Thoracic aorta (tissue), 2 donors: ENCODE measurements around the gene RSRC1. TPM values are rescaled to one million over a fixed set of nuclear protein-coding genes. Genes with fewer than 3 reads are reported as not detected.

Source experiments
- ATAC-seq: fragments of 150-250 bp; one replicate; pipeline ENCODE4 v1.8.0; 2017; ENCODE audit warnings: low read depth; ENCODE audit not compliant: insufficient number of reproducible peaks, low FRiP score
- DNase-seq: peaks from one replicate; pipeline ENCODE4 v3.0.0-alpha.2; 2020; ENCODE audit warnings: low spot score
- H3K27ac ChIP-seq, 2 donors: fragments of 200-600 bp; sonication (generic); 1 replicate in 1 of 2; 2 replicates in 1 of 2; pipeline ENCODE4 v1.5.1; 2016; ENCODE audit warnings: mild to moderate bottlenecking in 2 of 2, moderate library complexity in 2 of 2
- H3K27me3 ChIP-seq: fragments of 200-600 bp; sonication (generic); replicated peaks from 2 replicates; pipeline ENCODE4 v1.6.0; 2016; ENCODE audit warnings: mild to moderate bottlenecking; ENCODE audit not compliant: insufficient read depth
- H3K36me3 ChIP-seq: fragments of 200-600 bp; sonication (generic); one replicate; pipeline ENCODE4 v1.5.1; 2016
- H3K4me1 ChIP-seq, 2 donors: fragments of 200-600 bp; sonication (generic); 1 replicate in 1 of 2; 2 replicates in 1 of 2; pipeline versions ENCODE4 v1.5.1 to v1.6.0; 2016; ENCODE audit warnings: low read depth in 2 of 2, mild to moderate bottlenecking in 1 of 2; ENCODE audit not compliant: control insufficient read depth in 1 of 2
- H3K4me3 ChIP-seq: fragments of 200-600 bp; sonication (generic); 2 replicates; pipeline ENCODE4 v1.5.1; 2016; ENCODE audit warnings: mild to moderate bottlenecking
- H3K9me3 ChIP-seq: fragments of 200-600 bp; sonication (generic); 2 replicates; pipeline ENCODE4 v1.5.1; 2016
- total RNA-seq, 2 donors: library from RNA; depleted of rRNA; stranded (reverse); fragments of >200 nt; gene quantifications; one replicate each; pipeline versions ENCODE4 v1.1.0 to v1.2.3, GENCODE V29; 2016
- TF ChIP-seq, protein P1 (sequence below): fragments of 200-600 bp; sonication (generic); IDR thresholded peaks from one replicate; pipeline ENCODE4 v1.5.1; 2019; ENCODE audit warnings: antibody characterized with exemption

Gene RSRC1
- total RNA-seq, 2 donors from 2014 or later, result 26.6 to 39.5 TPM

DNA sequence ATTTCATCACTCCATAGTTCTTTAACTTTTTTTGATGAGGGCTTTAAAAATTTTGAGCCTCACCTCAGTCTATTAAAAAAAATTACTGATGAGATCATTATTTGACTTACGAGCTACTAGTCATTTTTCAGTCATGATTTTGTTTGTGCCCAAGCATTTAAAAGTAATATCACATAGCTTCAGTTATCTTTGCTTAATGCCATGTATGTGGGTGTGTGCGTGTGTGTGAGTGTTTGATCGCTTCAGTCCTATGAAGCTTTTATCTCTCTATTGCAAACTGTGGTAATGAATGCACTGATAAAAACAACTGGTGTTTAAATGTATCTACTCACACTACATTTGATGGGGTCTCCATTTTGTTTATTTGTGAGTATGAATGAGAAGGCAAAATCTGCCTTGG, 49.8 kb downstream of the RSRC1 start:
- DNase-seq, result no peak
- Histone ChIP-seq H3K27ac (no peak overlapping the region), H3K36me3 (no peaks in the 10 kb centered on the region), H3K27me3 (no peaks in the 10 kb centered on the region), H3K4me1 (no peaks in the 10 kb centered on the region), H3K9me3 (no peaks in the 10 kb centered on the region), H3K4me3 (no peak overlapping the region)
- TF ChIP-seq, protein P1, sequence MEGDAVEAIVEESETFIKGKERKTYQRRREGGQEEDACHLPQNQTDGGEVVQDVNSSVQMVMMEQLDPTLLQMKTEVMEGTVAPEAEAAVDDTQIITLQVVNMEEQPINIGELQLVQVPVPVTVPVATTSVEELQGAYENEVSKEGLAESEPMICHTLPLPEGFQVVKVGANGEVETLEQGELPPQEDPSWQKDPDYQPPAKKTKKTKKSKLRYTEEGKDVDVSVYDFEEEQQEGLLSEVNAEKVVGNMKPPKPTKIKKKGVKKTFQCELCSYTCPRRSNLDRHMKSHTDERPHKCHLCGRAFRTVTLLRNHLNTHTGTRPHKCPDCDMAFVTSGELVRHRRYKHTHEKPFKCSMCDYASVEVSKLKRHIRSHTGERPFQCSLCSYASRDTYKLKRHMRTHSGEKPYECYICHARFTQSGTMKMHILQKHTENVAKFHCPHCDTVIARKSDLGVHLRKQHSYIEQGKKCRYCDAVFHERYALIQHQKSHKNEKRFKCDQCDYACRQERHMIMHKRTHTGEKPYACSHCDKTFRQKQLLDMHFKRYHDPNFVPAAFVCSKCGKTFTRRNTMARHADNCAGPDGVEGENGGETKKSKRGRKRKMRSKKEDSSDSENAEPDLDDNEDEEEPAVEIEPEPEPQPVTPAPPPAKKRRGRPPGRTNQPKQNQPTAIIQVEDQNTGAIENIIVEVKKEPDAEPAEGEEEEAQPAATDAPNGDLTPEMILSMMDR, result no peak
- no peak for ATAC-seq

DNA sequence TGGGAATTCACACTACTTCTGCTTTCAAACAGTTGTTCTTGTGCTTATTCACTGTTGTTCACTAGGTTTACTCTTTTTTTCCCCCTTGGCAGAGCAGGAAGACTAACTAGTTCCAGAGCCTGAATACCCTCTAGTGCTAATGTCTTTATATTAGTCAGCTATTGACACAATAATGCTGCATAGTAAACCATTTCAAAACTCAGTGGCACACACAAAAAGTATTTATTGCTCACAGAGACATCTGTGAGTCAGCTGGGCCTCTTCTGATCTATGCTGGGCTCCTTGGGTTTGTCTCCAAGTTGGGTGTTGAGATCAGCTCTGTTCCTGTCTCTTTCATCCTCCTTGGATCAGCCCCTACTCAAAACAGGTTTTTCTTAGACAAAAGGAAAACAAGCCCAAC, 51.1 kb downstream of the RSRC1 start:
- Histone ChIP-seq H3K27me3 (no peaks in the 10 kb centered on the region), H3K4me1 (no peaks in the 10 kb centered on the region), H3K27ac (no peak overlapping the region), H3K36me3 (no peaks in the 10 kb centered on the region), H3K9me3 (no peaks in the 10 kb centered on the region), H3K4me3 (no peak overlapping the region)
- no peak for ATAC-seq
- DNase-seq, result no peak
- TF ChIP-seq, protein P1, result no peak

DNA sequence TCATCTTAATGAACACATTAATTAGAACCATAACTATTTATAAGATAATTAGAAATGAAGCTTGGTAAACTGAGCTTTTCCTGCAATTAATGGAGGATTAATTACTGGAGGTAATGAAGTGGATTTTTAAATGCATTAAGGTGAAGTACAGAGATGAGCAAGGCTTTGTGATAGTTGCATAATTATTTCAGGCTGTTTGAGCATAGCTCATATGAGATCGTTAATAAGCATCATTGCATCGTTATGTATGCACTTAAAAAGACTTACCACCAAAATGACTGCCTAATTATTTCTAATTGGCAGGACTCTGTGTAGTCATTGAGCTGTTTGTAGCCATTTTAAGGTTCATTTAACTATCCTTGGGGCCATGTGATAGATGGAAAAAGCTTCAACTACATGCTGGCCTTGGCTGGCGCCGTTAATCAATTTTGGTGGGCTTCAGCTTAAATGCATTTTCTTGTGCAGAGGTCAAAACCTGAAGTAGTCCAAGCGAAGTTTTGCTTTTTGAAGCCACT, 55.3 kb downstream of the RSRC1 start:
- Histone ChIP-seq H3K4me3 (no peak overlapping the region), H3K4me1 (peaks cover 0 to 9% of the 10 kb centered on the region in 2 donors), H3K27ac (no peak overlapping the region), H3K9me3 (no peaks in the 10 kb centered on the region), H3K36me3 (no peaks in the 10 kb centered on the region), H3K27me3 (no peaks in the 10 kb centered on the region)
- DNase-seq (no peak), ATAC-seq (no peak)
- TF ChIP-seq, protein P1, result no peak

DNA sequence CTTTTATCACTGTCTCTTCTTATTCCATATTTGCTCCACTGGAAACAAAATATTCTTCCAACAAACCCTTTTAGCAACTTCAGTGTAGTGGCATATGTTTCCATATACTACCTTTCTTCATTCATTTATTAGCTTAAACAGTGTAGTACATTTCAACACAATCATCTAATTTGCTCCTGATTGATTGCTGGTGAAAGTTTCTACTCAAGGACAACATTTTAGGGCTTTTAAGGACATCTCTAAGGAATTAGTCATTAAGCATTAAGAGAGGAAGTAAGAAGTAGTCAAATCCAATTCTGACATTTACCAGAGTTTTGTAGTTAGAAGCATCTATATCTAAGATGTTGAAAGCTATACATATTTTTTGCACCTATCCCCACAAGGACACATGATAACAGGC, 55.8 kb downstream of the RSRC1 start:
- H3K27me3 ChIP-seq, result no peaks in the 10 kb centered on the region
- no peaks in the 10 kb centered on the region for H3K9me3 ChIP-seq
- no peak overlapping the region for H3K27ac ChIP-seq
- DNase-seq (no peak), ATAC-seq (no peak)
- TF ChIP-seq, protein P1, result no peak
- H3K4me3 ChIP-seq, result no peak overlapping the region
- no peaks in the 10 kb centered on the region for H3K36me3 ChIP-seq
- peaks cover 0 to 9% of the 10 kb centered on the region in 2 donors for H3K4me1 ChIP-seq

DNA sequence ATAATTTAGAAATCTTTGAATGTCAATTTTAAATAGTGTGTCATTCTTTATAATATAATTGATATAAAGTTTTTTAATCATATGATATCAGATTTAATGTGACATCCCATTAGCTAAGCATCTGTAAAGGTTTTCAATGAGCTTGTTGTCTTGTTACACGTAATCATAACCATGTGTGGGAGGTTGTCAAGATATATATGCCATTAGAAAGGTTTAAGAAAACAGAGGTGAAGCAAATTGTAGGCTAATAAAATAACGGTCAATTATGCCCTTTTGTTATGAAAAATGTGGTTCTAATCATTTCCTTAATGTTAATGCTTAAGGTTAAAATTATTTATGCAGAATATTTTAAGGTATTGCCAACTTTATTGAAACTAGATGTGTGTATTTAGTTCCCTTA, 56.3 kb downstream of the RSRC1 start:
- Histone ChIP-seq H3K27ac (no peak overlapping the region), H3K36me3 (no peaks in the 10 kb centered on the region), H3K9me3 (no peaks in the 10 kb centered on the region), H3K27me3 (no peaks in the 10 kb centered on the region), H3K4me1 (peaks cover 0 to 9% of the 10 kb centered on the region in 2 donors), H3K4me3 (no peak overlapping the region)
- TF ChIP-seq, protein P1, result no peak
- no peak for ATAC-seq
- DNase-seq, result no peak
